Stimulated activated CD8-positive, alpha-beta memory T cell treated with anti-CD3 and anti-CD28 coated beads, Interleukin-15, amount 100 ng/mL, for 4 hours (primary cell): ENCODE measurements around the gene C20orf204.
"Not testable (repeated sequence)": the region's sequence is repeated elsewhere in the genome, so short reads cannot be mapped to it uniquely, and the experiment has no call there.

Experiments used
- DNase-seq, 2 donors: peaks; one replicate each; pipeline ENCODE4 v3.0.0-alpha.2; 2020; ENCODE audit warnings: low read depth in 2 of 2

C20orf204 gene

GRCh38 chr20:64083378-64083803 lies 47.4 kb downstream of the C20orf204 start:
- DNase-seq, result no peak

GRCh38 chr20:64083804-64084684 lies 48.1 kb downstream of the C20orf204 start, which contains the start of gene LKAAEAR1:
Gene LKAAEAR1, minus strand, starts transcription at chr20:64084398. Its CDS starts 179 bp downstream, at chr20:64084219.
- DNase-seq, result no peak

- no peak for DNase-seq
These were observed 48.7 kb downstream of the C20orf204 start for GRCh38 chr20:64084685-64085152.

- no peak for DNase-seq
These were observed 50.8 kb downstream of the C20orf204 start for GRCh38 chr20:64086801-64087200.

- not testable (repeated sequence) for DNase-seq
These were observed 51.3 kb downstream of the C20orf204 start for GRCh38 chr20:64087226-64087825.

- not testable (repeated sequence) for DNase-seq
These were observed 52.6 kb downstream of the C20orf204 start for GRCh38 chr20:64088586-64088985.
